GM18520 (cell line): ENCODE data around the gene TTC39A.
"Not testable (repeated sequence)": the region's sequence is repeated elsewhere in the genome, so short reads cannot be mapped to it uniquely, and the experiment has no call there.

Experiments
- ATAC-seq: cut with Tn5 transposase; IDR thresholded peaks from one replicate; pipeline ENCODE4 v1.9.1; 2021; ENCODE audit not compliant: unreplicated experiment

Gene TTC39A

GRCh38 chr1:51272916-51273315, 57.4 kb downstream of the TTC39A start:
- no peak for ATAC-seq

DNA sequence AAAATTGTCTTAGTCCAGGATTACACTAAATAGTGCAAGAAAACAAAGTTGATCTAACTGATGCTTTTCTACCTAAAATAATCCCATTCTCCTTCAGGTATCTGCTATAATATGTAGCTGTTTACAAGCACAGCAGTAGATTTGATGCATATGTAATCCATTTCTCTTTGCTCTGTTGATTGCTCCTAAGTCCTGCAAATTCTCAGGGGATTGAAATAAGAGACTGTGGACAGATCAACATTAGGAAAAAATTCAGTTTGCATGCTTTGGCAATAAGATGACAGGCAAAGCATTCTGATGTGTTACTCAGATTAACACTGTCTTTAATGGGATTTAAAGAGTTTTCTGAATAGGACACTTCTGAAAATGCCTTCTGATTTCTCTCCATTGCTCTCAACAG, 59.6 kb downstream of the TTC39A start:
- no peak for ATAC-seq

GRCh38 chr1:51268634-51269033, 61.7 kb downstream of the TTC39A start:
- ATAC-seq = no peak

- ATAC-seq = no peak
Measured at GRCh38 chr1:51266791-51267190, 63.6 kb downstream of the TTC39A start.

DNA sequence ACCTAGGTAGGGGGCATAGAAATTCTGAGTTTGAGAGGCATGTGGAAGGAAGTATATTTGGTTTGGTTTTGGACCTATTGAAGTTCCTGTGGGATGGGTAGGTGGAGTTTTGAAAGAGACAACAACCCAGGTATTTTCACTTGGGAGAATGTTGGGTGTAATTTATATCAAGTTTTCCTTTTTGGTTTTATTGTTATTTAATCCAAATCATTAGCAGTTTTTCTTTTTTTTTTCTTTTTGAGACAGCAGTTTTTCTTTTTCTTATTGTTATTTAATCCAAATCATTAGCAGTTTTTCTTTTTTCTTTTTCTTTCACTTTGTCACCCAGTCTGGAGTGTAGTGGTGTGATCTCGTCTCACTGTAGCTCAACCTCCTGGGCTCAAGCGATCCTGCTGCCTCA, 64.2 kb downstream of the TTC39A start:
- ATAC-seq = no peak

DNA sequence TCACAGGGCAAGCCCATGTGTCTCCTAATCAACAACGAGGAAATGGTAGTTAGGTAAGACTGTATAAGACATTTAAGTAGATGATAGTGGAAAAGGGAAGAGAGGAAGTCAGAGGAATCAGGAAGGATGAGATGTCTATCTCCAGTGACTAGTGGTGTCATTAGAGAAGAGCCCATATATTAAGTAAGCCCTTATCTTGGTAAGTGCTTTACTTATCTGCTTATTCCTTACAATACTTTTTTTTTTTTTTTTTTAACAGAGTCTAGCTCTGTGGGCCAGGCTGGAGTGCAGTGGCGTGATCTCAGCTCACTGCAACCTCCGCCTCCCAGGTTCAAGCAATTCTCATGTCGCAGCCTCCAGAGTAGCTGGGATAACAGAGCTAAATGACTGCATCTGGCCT, 64.7 kb downstream of the TTC39A start:
- ATAC-seq = no peak

- no peak for ATAC-seq
Measured at GRCh38 chr1:51264451-51264850, 65.9 kb downstream of the TTC39A start.

DNA sequence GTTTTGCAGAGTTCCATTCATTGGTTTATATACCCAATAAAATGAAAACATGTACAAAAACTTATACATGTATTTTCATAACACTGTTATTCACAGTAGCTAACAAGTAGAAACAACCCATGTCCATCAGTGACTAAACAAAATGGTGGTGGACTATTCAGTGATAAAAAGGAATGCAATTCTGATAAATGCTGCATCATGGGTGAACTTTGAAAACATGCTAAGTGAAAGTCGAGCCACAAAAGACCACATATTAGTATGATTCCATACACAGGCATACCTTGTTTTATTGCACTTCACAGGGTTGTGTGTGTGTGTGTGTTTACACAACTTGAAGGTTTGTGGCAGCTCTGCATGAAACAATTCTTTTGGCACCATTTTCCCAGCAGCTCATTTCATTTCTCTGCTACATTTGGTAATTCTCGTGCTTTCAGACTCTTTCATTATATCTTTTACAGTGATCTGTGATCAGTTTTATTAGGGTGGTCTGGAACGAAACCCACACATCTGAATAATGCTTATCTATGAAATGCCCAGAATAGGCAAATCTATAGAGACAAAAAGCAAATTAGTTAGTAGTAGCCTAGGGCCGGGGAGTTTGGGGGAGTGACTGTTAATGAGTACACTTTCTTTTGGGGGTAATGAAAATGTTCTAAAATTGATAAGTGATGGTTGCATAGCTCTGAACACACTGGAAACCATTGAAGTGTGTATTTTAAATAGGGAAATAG, 67.0 kb downstream of the TTC39A start:
- no peak for ATAC-seq

GRCh38 chr1:51255331-51255730, 75.0 kb downstream of the TTC39A start:
- no peak for ATAC-seq

DNA sequence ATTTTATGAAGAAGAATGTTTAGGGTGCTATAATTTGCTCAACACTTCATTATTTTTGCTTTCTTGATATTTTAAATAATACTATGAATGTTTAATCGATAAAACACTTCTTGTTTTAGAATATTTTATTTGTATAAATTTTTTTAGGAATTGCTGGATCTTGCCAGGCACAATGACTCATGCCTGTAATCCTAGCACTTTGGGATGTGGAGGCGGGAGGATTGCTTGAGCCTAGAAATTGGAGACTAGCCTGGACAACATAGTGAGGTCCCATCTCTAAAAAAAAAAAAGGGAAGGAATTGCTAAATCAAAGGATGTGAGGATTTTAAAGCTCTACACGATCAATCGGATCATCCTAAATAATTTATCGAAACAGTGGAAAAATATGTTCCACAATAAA, 76.7 kb downstream of the TTC39A start:
- ATAC-seq = no peak

GRCh38 chr1:51252366-51252765, 78.0 kb downstream of the TTC39A start:
- ATAC-seq = no peak

GRCh38 chr1:51251165-51251564, 79.2 kb downstream of the TTC39A start:
- ATAC-seq = not testable (repeated sequence)

- not testable (repeated sequence) for ATAC-seq
Measured at GRCh38 chr1:51250729-51251128, 79.6 kb downstream of the TTC39A start.

DNA sequence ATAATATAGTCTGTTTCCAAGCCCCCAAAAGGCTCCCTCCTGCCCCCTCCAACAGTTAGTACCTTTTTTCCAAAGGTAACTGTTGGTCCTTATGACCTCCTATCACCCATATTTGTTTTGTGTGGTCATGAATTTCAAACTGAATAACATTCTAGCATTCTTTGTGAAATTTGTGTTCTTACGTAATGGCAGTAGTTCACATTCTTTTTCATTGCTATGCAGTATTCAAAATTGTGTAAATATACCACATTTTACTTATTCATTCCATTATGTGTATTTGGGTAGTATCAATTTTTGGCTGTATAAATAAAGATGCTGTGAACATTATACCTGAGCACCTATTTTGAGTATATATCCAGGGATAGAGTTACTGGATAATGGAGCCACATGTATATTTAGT, 80.9 kb downstream of the TTC39A start:
- ATAC-seq = no peak

DNA sequence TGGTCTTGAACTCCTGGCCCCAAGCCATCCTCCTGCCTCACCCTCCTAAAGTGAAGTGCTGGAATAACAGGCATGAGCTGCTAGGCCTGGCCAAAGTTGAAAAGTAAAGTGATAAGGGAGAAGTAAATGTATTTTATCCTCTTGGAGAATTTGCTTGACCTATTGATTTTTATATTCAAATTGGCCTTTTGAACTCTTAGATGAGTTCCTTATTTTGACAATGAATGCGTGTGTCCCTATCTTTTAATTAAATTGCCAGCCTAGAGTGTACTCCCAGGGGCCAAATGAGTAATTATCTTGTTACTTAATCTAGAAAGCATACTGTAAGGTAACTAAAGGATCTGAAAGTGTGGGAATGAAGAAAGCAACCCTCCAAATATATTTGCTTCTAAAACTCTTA, 82.9 kb downstream of the TTC39A start:
- ATAC-seq = no peak

DNA sequence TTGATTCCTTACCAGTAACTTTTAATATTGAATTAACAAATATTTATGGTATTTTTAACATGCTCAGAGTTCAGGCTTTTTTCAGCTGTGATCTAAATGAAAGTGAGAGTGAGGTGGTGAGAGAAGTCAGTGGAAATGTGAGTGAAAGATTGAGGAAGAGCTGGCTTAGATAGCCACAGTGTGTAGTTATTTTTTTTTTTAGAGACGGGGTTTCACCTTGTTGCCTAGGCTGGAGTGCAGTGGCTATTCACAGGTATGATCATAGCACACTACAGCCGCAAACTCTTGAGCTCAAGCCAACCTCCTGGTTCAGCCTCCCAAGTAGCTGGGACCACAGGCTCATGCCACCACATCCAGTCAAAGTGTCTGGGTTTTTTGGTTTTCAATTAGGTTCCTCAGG, 83.3 kb downstream of the TTC39A start:
- ATAC-seq = no peak

- ATAC-seq = no peak
Measured at GRCh38 chr1:51242546-51242945, 87.8 kb downstream of the TTC39A start.

GRCh38 chr1:51241119-51241518, 89.2 kb downstream of the TTC39A start:
- no peak for ATAC-seq

DNA sequence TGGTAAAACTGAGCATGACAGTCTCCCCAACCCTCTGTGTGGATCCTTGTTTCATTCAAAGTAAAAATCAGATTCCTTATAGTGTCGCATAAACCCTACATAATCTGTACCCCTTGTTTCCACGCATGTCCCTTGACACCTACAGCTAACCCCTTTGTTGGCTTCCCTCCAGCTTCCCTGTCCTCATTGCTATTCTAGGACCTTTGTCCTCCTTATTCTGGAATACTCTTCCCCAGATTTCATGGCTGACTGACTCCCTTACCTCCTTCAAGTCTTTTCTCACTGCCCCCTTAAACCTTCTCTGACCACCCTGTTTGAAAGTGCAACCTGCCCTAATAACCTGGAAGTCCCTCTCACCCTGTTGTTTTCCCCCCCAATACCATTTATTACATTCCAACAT, 90.3 kb downstream of the TTC39A start:
- no peak for ATAC-seq

- no peak for ATAC-seq
Measured at GRCh38 chr1:51238034-51238403, 92.3 kb downstream of the TTC39A start.

DNA sequence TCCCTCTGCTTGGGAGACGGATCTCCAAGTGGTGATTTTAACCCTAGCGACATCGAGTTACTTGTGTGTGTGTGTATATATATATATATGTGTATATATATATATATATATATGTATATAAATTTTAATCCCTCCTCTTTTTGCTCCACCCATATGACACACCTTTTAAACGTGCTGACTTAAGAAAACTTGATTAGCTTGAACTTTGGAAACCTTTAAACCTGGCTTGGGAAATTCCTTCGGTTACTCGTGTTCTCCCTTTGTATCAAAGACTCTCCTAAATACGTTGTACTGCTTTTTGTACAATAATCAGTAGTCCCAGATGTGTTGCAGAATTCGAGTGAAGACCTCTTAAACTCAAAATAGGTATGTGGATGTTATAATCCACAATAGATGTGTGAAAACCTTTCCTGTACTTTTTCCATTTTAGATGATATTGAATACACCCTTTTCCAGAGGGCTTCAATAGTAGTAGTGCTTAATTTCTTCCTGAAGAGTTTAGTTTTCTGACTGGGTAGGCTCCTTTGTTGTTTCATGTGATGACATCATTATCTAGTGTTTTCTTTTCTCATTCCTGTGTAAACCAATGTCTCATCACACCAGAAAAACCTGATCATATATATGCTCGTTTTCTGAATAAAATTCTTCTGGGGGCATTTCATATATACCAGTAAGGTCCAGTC, 92.9 kb downstream of the TTC39A start:
- ATAC-seq = no peak
